ENCODE measurements around the gene LMX1A. TPM values are rescaled to one million over a fixed set of nuclear protein-coding genes. Genes with fewer than 3 reads are reported as not detected.

Gene LMX1A
- total RNA-seq, 6 donors from 2014 or later, result 0.33 to 0.67 TPM; not detected in 4

DNA sequence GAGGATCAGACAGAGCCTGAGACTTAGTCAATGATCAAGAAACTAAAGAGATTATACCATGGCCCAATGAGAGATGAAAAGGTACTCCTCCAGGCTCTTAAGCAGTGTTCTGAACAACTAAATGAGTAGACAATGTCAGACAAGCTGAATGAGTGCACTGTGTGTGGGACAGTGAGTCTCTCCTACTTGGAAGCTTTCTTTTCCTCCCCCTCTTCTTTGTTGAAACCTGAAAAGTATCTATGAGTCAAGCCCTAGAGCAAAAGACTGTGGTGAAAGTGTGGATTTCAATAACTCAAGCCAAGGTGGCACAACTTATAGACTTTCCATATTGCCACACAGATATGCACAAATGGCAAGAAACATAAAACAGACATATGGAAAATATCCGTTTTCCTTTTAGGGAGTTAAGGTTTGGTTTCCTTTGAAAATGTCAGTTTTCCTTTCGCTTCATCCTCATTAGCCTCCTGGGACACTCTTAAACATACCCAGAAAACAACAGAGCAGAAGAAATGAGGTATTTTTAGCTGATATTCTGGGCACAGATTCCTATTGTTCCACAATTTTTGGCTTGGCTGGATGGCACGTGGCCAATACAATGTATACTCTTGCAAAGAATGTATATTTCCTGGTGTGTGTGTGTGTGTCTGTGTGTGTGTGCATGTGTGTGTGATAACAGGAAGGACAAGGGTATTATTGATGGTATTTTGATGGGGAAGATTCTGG is 96.6 kb downstream of the LMX1A start:
- DNase-seq, result no peak
- TF ChIP-seq POLR2AphosphoS5 (IDR thresholded peaks at IDR 0.05) (no peak), EP300 (IDR thresholded peaks at IDR 0.05) (no peak), POLR2A (IDR thresholded peaks at IDR 0.05) (no peak)
- TF ChIP-seq, protein P1, sequence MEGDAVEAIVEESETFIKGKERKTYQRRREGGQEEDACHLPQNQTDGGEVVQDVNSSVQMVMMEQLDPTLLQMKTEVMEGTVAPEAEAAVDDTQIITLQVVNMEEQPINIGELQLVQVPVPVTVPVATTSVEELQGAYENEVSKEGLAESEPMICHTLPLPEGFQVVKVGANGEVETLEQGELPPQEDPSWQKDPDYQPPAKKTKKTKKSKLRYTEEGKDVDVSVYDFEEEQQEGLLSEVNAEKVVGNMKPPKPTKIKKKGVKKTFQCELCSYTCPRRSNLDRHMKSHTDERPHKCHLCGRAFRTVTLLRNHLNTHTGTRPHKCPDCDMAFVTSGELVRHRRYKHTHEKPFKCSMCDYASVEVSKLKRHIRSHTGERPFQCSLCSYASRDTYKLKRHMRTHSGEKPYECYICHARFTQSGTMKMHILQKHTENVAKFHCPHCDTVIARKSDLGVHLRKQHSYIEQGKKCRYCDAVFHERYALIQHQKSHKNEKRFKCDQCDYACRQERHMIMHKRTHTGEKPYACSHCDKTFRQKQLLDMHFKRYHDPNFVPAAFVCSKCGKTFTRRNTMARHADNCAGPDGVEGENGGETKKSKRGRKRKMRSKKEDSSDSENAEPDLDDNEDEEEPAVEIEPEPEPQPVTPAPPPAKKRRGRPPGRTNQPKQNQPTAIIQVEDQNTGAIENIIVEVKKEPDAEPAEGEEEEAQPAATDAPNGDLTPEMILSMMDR (IDR thresholded peaks at IDR 0.05), result no peak
- H3K27ac ChIP-seq, result no peak overlapping the region

DNA sequence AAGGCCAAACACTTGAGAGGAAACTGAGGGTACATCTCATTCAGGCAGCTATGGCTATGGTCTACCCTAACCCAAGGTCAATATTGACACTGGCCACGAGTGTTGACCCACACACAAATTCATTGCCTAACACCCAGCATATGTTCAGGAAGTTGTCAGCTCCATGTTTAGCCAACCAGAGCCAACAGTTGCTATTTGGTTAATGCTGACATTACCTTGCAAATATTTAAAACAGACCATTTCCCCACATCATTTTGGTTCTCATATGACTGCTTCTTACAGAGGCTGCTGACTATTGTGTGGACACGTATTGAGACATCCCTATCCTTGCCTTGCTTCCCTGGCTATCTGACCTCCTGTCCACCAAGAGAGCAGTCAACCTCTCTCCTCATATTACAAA is 97.3 kb downstream of the LMX1A start:
- no peak for ATAC-seq (ENCODE audit: low FRiP score in 2 of 2)

More for the DNA sequence above, 96.6 kb downstream of the LMX1A start:
- H3K27me3 ChIP-seq, result no peaks in the 10 kb centered on the region
- H3K4me3 ChIP-seq, result no peak overlapping the region
- ATAC-seq (ENCODE audit: low FRiP score in 2 of 2), result no peak
- 46 to 50% methylated on average over 3 of the region's 3 CpGs for WGBS, 2 donors
- no peaks in the 10 kb centered on the region for H3K4me1 ChIP-seq
- no peaks in the 10 kb centered on the region for H3K9me3 ChIP-seq
- no peaks in the 10 kb centered on the region for H3K36me3 ChIP-seq

DNA sequence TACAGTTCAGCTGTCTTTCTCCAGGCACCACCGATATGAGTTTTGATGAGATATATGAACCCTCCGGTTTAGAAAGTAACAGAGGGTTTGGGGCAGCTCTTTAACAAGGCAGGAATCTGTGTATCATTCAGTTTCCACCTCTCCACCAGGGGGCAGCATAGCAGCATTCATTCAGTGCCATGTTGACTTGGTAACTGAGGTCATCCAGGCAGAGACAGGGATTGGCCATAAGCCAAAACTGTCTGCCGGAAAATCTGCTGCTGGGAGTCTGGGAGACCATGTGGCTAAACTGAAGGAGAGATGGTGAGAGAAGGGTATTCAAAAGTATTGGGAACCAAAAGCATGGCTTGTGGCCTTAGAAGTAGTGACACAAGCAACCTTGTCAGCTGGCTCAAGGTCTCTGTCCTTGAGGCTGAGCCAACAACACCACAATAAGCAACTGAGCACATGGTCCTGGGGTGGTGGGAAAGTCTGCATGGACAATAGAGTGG is 98.5 kb downstream of the LMX1A start:
- no peak for TF ChIP-seq EP300 (IDR thresholded peaks at IDR 0.05)
- no peak for TF ChIP-seq POLR2AphosphoS5 (IDR thresholded peaks at IDR 0.05)
- TF ChIP-seq, protein P1 (IDR thresholded peaks at IDR 0.05), result peak in 5 of 6 experiments; percentile 16 to 50 (median 46)
- ATAC-seq (ENCODE audit: low FRiP score in 2 of 2), result peak in 1 of 2 donors; percentile 82

More for the DNA sequence above, 97.3 kb downstream of the LMX1A start:
- Histone ChIP-seq H3K9me3 (no peaks in the 10 kb centered on the region), H3K27me3 (no peaks in the 10 kb centered on the region), H3K27ac (no peak overlapping the region), H3K36me3 (no peaks in the 10 kb centered on the region), H3K4me1 (no peaks in the 10 kb centered on the region), H3K4me3 (no peak overlapping the region)
- DNase-seq, result no peak
- TF ChIP-seq POLR2AphosphoS5 (IDR thresholded peaks at IDR 0.05), result no peak
- 35 to 37% methylated on average over 2 of the region's 2 CpGs for WGBS, 2 donors

DNA sequence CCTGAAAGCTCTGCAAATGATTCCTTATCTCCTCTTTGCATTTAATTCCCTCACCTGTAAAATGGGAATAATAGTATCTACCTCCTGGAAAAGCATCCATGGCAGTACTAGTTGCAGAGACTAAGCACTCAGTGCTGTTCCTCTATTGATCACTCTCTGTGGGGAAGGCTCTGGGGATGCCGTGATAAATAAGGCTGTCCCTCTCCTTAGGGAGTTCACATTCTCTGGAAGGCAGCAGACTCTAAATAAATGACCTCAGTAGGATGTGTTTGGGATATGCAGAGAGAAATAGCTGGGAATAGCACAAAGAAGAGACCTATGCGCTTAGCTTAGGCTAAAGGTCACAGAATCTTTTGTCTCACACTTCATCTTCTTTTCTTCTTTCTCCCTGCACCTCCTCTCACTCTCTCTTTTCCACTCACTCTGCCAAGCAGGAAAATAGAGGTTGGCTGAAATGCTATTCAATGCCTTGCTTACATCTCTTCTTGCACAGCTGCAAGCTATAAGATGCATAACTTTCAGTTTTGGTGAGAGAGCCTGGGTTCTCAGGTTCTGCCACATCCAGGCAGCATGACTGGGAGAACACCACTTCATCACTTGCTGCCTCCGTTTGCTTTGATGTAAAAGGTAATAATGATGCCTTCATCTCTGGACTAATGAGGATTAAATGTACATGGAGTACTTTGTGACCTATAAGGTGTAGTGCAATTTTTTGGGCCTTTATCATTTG is 101.5 kb downstream of the LMX1A start:
- H3K27me3 ChIP-seq, result no peaks in the 10 kb centered on the region
- 47 to 51% methylated on average over 3 of the region's 3 CpGs for WGBS, 2 donors
- H3K9me3 ChIP-seq, result no peaks in the 10 kb centered on the region
- no peak overlapping the region for H3K4me3 ChIP-seq
- ATAC-seq (ENCODE audit: low FRiP score in 2 of 2) (no peak), DNase-seq (no peak)
- no peak overlapping the region for H3K27ac ChIP-seq
- H3K4me1 ChIP-seq, result no peaks in the 10 kb centered on the region
- TF ChIP-seq POLR2A (IDR thresholded peaks at IDR 0.05), result no peak
- TF ChIP-seq, protein P1 (IDR thresholded peaks at IDR 0.05), result no peak
- TF ChIP-seq EP300 (IDR thresholded peaks at IDR 0.05), result no peak
- no peak for TF ChIP-seq POLR2AphosphoS5 (IDR thresholded peaks at IDR 0.05)
- no peaks in the 10 kb centered on the region for H3K36me3 ChIP-seq

More for the DNA sequence above, 98.5 kb downstream of the LMX1A start:
- DNase-seq, result peak in 1 of 2 donors; percentile 51
- Histone ChIP-seq H3K4me3 (no peak overlapping the region), H3K4me1 (no peaks in the 10 kb centered on the region), H3K36me3 (no peaks in the 10 kb centered on the region), H3K27ac (no peak overlapping the region), H3K27me3 (no peaks in the 10 kb centered on the region), H3K9me3 (no peaks in the 10 kb centered on the region)
- 28 to 48% methylated on average over 3 of the region's 3 CpGs for WGBS, 2 donors

DNA sequence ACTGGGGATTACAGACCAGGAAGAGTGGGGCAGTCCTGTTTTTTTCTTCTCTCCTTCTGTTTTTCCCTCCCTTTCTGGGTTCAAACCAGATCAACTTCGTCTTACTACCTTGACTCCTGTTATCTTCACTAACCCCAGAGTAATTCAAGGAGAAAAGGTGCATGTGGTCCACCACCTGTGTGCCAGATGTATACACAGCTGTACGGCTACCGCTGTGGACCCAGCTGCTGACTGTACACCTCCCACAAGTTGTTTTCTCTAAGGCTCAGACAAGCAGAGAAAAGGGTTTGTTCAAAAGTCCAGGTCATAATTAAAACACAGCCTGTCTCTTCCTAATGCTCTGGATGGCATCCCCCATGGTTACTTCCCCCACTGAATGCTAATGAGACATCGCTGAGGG is 102.1 kb downstream of the LMX1A start:
- H3K27ac ChIP-seq, result no peak overlapping the region
- H3K4me1 ChIP-seq, result no peaks in the 10 kb centered on the region
- ATAC-seq (ENCODE audit: low FRiP score in 2 of 2), result no peak
- H3K27me3 ChIP-seq, result no peaks in the 10 kb centered on the region
- no peak overlapping the region for H3K4me3 ChIP-seq
- 67 to 80% methylated on average over 4 of the region's 4 CpGs for WGBS, 2 donors
- no peaks in the 10 kb centered on the region for H3K36me3 ChIP-seq
- DNase-seq, result no peak
- H3K9me3 ChIP-seq, result no peaks in the 10 kb centered on the region
- TF ChIP-seq EP300 (IDR thresholded peaks at IDR 0.05), result no peak
- no peak for TF ChIP-seq POLR2AphosphoS5 (IDR thresholded peaks at IDR 0.05)
- no peak for TF ChIP-seq POLR2A (IDR thresholded peaks at IDR 0.05)
- TF ChIP-seq, protein P1 (IDR thresholded peaks at IDR 0.05), result no peak

Measured in upper lobe of left lung (tissue), 6 donors.